Colonic mucosa (tissue), 4 donors: ENCODE data around the gene NAGPA. TPM values are rescaled to one million over a fixed set of nuclear protein-coding genes. Genes with fewer than 3 reads are reported as not detected.

ENCODE experiments used
- DNase-seq: peaks from one replicate; pipeline ENCODE4 v3.0.0-alpha.2; 2020
- H3K27ac ChIP-seq: fragments of 200-600 bp; one replicate; pipeline ENCODE4 v1.8.0; 2021
- H3K27me3 ChIP-seq: fragments of 200-600 bp; one replicate; pipeline ENCODE4 v1.8.0; 2021
- H3K36me3 ChIP-seq: fragments of 200-600 bp; one replicate; pipeline ENCODE4 v1.8.0; 2021
- H3K4me1 ChIP-seq: fragments of 200-600 bp; one replicate; pipeline ENCODE4 v1.8.0; 2021; ENCODE audit warnings: mild to moderate bottlenecking
- H3K4me3 ChIP-seq: fragments of 200-600 bp; one replicate; pipeline ENCODE4 v1.8.0; 2021
- H3K9ac ChIP-seq, 2 donors: one replicate each; pipeline ENCODE4 v1.7.0; 2013; ENCODE audit warnings: control low read depth in 2 of 2, low read depth in 2 of 2, low read length in 2 of 2
- H3K9me3 ChIP-seq: fragments of 200-600 bp; one replicate; pipeline ENCODE4 v1.8.0; 2021
- intact Hi-C: fragments of 100-400 bp; cut with DNase I; formaldehyde crosslinking; loops from one replicate; pipeline ENCODE4 v1.14.1; 2022
- total RNA-seq, 2 donors: library from RNA; stranded (reverse); fragmentation: NEBNext Ultra II Directional in 1 of 2; extraction: Animal tissue kit (Norgen Biotek cat#: 25700) in 1 of 2; gene quantifications; one replicate each; pipeline ENCODE4 v1.2.1, GENCODE V29; 2021
- TF ChIP-seq, protein P1 (sequence below): fragments of 200-600 bp; IDR thresholded peaks from one replicate; pipeline ENCODE4 v1.8.0; 2022; ENCODE audit warnings: antibody characterized with exemption, mild to moderate bottlenecking
- donor health status: healthy.
- donor health status: DM: no; HTN: no; CAD: no.
- donor health status: DM: no; HTN: no; CAD: no.

Gene NAGPA
- total RNA-seq, 2 donors from 2014 or later, result 18.6 to 20.6 TPM

GRCh38 chr16:5024632-5025031 lies 9.1 kb downstream of the NAGPA start:
- TF ChIP-seq, protein P1, sequence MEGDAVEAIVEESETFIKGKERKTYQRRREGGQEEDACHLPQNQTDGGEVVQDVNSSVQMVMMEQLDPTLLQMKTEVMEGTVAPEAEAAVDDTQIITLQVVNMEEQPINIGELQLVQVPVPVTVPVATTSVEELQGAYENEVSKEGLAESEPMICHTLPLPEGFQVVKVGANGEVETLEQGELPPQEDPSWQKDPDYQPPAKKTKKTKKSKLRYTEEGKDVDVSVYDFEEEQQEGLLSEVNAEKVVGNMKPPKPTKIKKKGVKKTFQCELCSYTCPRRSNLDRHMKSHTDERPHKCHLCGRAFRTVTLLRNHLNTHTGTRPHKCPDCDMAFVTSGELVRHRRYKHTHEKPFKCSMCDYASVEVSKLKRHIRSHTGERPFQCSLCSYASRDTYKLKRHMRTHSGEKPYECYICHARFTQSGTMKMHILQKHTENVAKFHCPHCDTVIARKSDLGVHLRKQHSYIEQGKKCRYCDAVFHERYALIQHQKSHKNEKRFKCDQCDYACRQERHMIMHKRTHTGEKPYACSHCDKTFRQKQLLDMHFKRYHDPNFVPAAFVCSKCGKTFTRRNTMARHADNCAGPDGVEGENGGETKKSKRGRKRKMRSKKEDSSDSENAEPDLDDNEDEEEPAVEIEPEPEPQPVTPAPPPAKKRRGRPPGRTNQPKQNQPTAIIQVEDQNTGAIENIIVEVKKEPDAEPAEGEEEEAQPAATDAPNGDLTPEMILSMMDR, result peak; percentile 17
- DNase-seq, result peak; percentile 57
- no peak overlapping the region for H3K9ac ChIP-seq
- H3K27me3 ChIP-seq, result no peaks in the 10 kb centered on the region
- H3K27ac ChIP-seq, result no peak overlapping the region
- no peaks in the 10 kb centered on the region for H3K36me3 ChIP-seq
- intact Hi-C loops, result no loop called here
- H3K9me3 ChIP-seq, result no peaks in the 10 kb centered on the region
- H3K4me3 ChIP-seq, result no peak overlapping the region
- H3K4me1 ChIP-seq, result no peaks in the 10 kb centered on the region

- TF ChIP-seq, protein P1, result no peak
- Histone ChIP-seq H3K4me1 (no peaks in the 10 kb centered on the region), H3K4me3 (no peak overlapping the region), H3K9ac (no peak overlapping the region), H3K27me3 (no peaks in the 10 kb centered on the region), H3K27ac (no peak overlapping the region), H3K9me3 (no peaks in the 10 kb centered on the region), H3K36me3 (no peaks in the 10 kb centered on the region)
- no peak for DNase-seq
- intact Hi-C loops, result no loop called here
Observed at GRCh38 chr16:5022521-5022920, 11.2 kb downstream of the NAGPA start.

- intact Hi-C loops, result no loop called here
- H3K9me3 ChIP-seq, result no peaks in the 10 kb centered on the region
- TF ChIP-seq, protein P1, result no peak
- H3K9ac ChIP-seq, result no peak overlapping the region
- no peaks in the 10 kb centered on the region for H3K4me1 ChIP-seq
- no peak for DNase-seq
- no peaks in the 10 kb centered on the region for H3K36me3 ChIP-seq
- no peak overlapping the region for H3K27ac ChIP-seq
- H3K27me3 ChIP-seq, result no peaks in the 10 kb centered on the region
- no peak overlapping the region for H3K4me3 ChIP-seq
Observed at GRCh38 chr16:5020551-5020950, 13.2 kb downstream of the NAGPA start.

DNA sequence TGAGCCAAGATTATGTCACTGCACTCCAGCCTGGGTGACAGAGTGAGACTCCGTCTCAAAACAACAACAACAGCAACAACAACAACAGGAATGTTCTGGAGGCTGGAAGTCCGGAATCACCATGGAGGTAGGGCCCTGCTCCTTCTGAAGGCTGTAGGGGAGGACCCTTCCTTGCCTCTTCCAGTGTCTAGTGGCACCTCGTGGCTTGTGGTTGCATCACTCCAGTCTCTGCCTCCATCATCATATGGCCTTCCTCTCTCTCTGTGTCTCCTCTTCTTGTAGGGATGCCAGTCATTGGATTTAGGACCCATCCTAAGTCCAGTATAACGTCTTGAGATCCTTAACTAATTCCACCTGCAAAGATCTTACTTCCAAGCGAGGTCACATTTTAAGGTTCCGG lies 14.0 kb downstream of the NAGPA start:
- no peak for DNase-seq
- H3K36me3 ChIP-seq, result no peaks in the 10 kb centered on the region
- H3K9me3 ChIP-seq, result no peaks in the 10 kb centered on the region
- TF ChIP-seq, protein P1, result no peak
- H3K27me3 ChIP-seq, result no peaks in the 10 kb centered on the region
- no peaks in the 10 kb centered on the region for H3K4me1 ChIP-seq
- H3K4me3 ChIP-seq, result no peak overlapping the region
- H3K27ac ChIP-seq, result no peak overlapping the region
- H3K9ac ChIP-seq, result no peak overlapping the region
- intact Hi-C loops, result no loop called here

GRCh38 chr16:5018793-5019192 lies 14.9 kb downstream of the NAGPA start:
- TF ChIP-seq, protein P1, result no peak
- Histone ChIP-seq H3K36me3 (no peaks in the 10 kb centered on the region), H3K27ac (no peak overlapping the region), H3K4me3 (no peak overlapping the region), H3K9me3 (no peaks in the 10 kb centered on the region), H3K9ac (no peak overlapping the region), H3K27me3 (no peaks in the 10 kb centered on the region), H3K4me1 (no peaks in the 10 kb centered on the region)
- DNase-seq, result no peak
- intact Hi-C loops, result no loop called here

DNA sequence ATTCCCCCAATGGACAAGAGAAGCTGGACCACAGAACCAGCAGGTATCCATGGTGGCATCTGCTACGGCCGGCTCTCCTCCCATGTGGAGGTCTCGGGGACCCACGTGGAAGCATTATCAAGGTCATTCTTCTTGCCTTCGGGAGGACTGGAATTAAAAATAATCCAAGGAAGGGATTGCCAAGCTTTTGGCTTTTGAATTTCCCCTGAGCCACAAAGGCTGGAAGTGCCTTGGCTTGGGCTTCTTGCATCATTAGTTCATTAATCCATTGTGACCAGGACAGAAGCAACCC lies 16.1 kb downstream of the NAGPA start:
- no peak overlapping the region for H3K9ac ChIP-seq
- H3K27ac ChIP-seq, result no peak overlapping the region
- intact Hi-C loops, result no loop called here
- DNase-seq, result no peak
- TF ChIP-seq, protein P1, result no peak
- no peaks in the 10 kb centered on the region for H3K27me3 ChIP-seq
- no peaks in the 10 kb centered on the region for H3K36me3 ChIP-seq
- H3K9me3 ChIP-seq, result no peaks in the 10 kb centered on the region
- no peak overlapping the region for H3K4me3 ChIP-seq
- no peaks in the 10 kb centered on the region for H3K4me1 ChIP-seq
